ENCODE results near the gene BCL2L11.

Gene BCL2L11

DNA sequence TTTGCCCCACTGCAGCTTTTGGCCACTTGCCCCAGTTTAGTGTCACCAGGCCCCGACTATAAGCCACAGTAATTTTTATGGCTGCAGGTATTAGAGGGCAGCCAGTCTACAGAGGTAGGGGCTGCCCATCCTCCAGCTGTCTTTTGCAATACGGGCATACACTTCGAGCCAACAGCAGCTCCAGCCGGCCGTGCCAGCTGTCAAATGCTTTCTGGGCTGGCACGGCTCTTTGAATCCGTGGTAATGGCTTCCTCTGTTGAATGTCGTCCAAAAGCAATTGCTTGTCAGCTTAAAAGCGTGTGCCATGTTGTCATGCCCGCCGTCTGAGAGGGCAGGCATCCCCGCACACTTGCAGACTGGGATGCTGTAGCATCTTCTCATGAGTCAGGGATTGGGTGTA lies 41.3 kb downstream of the BCL2L11 start:
- no peak for TF ChIP-seq EZH2phosphoT487 (IDR thresholded peaks at IDR 0.05; ENCODE audit: low read depth)
- TF ChIP-seq, protein P1, sequence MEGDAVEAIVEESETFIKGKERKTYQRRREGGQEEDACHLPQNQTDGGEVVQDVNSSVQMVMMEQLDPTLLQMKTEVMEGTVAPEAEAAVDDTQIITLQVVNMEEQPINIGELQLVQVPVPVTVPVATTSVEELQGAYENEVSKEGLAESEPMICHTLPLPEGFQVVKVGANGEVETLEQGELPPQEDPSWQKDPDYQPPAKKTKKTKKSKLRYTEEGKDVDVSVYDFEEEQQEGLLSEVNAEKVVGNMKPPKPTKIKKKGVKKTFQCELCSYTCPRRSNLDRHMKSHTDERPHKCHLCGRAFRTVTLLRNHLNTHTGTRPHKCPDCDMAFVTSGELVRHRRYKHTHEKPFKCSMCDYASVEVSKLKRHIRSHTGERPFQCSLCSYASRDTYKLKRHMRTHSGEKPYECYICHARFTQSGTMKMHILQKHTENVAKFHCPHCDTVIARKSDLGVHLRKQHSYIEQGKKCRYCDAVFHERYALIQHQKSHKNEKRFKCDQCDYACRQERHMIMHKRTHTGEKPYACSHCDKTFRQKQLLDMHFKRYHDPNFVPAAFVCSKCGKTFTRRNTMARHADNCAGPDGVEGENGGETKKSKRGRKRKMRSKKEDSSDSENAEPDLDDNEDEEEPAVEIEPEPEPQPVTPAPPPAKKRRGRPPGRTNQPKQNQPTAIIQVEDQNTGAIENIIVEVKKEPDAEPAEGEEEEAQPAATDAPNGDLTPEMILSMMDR (IDR thresholded peaks at IDR 0.05; ENCODE audit: low read depth, low read length) = no peak
- peaks cover 9% of the 10 kb centered on the region; the same call in 1 of the 2 replicates for H3K79me2 ChIP-seq (ENCODE audit: low read length)
- peaks cover 59% of the 10 kb centered on the region for H4K20me1 ChIP-seq (ENCODE audit: insufficient read depth, low read length)
- no peak overlapping the region for H2AFZ ChIP-seq (ENCODE audit: low read depth, low read length)
- H3K4me3 ChIP-seq (ENCODE audit: low read length) = no peak overlapping the region
- H3K4me1 ChIP-seq (ENCODE audit: low read length) = peaks cover 72% of the 10 kb centered on the region
- no peak overlapping the region for H3K27ac ChIP-seq (ENCODE audit: low read length)
- H3K36me3 ChIP-seq (replicated peaks; ENCODE audit: low read depth, low read length) = peaks cover 59% of the 10 kb centered on the region
- H3K27me3 ChIP-seq (ENCODE audit: low read depth, low read length) = peaks cover 69% of the 10 kb centered on the region
- H3K4me2 ChIP-seq (ENCODE audit: low read length) = peak overlapping the region; percentile 73
- no peaks in the 10 kb centered on the region for H3K9me3 ChIP-seq (ENCODE audit: insufficient read depth, low read length)
- H3K9ac ChIP-seq (ENCODE audit: low read length) = no peak overlapping the region

DNA sequence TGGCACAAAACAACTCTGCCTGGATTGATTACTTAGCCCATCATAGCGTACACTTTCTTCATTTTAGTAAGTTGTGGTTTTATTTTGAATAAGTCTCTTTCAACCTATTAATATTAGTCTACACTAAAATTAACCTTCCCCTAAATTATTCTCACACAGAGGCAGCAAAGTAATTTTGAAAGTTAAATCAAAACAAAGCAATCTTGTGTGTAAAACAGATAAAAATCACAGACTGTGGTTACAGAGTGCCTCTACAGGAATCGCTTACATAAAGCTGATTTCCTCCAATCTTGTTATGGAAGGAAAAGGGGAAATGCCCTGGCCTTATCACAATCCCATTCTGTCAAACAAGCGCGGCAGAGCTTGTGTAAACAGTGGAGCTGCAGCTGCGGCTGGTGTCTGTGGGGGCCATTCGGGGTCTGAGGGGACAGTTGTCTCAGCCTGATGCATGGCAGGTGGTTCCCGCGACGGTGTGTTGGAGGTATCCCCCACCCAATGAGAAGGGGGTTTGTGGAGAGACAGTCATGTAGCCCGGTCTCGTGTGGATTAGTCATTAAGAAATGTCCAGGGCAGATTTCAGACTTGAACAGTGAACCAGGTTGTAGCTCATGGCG lies 42.1 kb downstream of the BCL2L11 start:
- no peak overlapping the region for H3K9ac ChIP-seq (ENCODE audit: low read length)
- peak; percentile 96 for TF ChIP-seq EZH2phosphoT487 (IDR thresholded peaks at IDR 0.05; ENCODE audit: low read depth)
- TF ChIP-seq, protein P1 (IDR thresholded peaks at IDR 0.05; ENCODE audit: low read depth, low read length) = no peak
- peak overlapping the region; percentile 51 for H3K4me3 ChIP-seq (ENCODE audit: low read length)
- H4K20me1 ChIP-seq (ENCODE audit: insufficient read depth, low read length) = peaks cover 58% of the 10 kb centered on the region
- H2AFZ ChIP-seq (ENCODE audit: low read depth, low read length) = no peak overlapping the region
- H3K79me2 ChIP-seq (ENCODE audit: low read length) = peaks cover 9% of the 10 kb centered on the region; the same call in 1 of the 2 replicates
- H3K36me3 ChIP-seq (replicated peaks; ENCODE audit: low read depth, low read length) = peaks cover 59% of the 10 kb centered on the region
- H3K9me3 ChIP-seq (ENCODE audit: insufficient read depth, low read length) = no peaks in the 10 kb centered on the region
- peaks cover 73% of the 10 kb centered on the region for H3K4me1 ChIP-seq (ENCODE audit: low read length)
- H3K27me3 ChIP-seq (ENCODE audit: low read depth, low read length) = peaks cover 78% of the 10 kb centered on the region
- peak overlapping the region; percentile 16; the same call in 1 of the 2 replicates for H3K27ac ChIP-seq (ENCODE audit: low read length)
- H3K4me2 ChIP-seq (ENCODE audit: low read length) = peak overlapping the region; percentile 73

DNA sequence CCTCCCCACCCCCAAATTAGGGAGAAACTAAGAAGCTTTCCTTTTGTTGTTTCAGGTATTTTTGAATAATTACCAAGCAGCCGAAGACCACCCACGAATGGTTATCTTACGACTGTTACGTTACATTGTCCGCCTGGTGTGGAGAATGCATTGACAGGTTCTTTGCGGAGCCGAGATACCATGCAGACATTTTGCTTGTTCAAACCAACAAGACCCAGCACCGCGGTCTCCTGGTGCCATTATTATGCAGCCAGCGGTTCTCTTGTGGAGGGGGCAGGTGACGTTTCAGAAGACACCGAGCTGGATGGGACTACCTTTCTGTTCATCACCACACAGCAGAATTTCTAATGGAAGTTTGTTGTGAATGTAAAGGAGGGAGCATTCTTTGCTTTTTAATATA lies 43.4 kb downstream of the BCL2L11 start:
- Histone ChIP-seq H3K4me1 (ENCODE audit: low read length) (peaks cover 73% of the 10 kb centered on the region), H3K27ac (ENCODE audit: low read length) (no peak overlapping the region), H2AFZ (ENCODE audit: low read depth, low read length) (no peak overlapping the region), H3K79me2 (ENCODE audit: low read length) (0 out of 2 replicates have a peak, but pooled peaks cover 3% of the 10 kb centered on the region), H3K9ac (ENCODE audit: low read length) (no peak overlapping the region), H3K27me3 (ENCODE audit: low read depth, low read length) (peaks cover 74% of the 10 kb centered on the region), H4K20me1 (ENCODE audit: insufficient read depth, low read length) (peaks cover 47% of the 10 kb centered on the region), H3K36me3 (replicated peaks; ENCODE audit: low read depth, low read length) (peaks cover 53% of the 10 kb centered on the region), H3K4me2 (ENCODE audit: low read length) (no peak overlapping the region), H3K4me3 (ENCODE audit: low read length) (no peak overlapping the region), H3K9me3 (ENCODE audit: insufficient read depth, low read length) (no peaks in the 10 kb centered on the region)
- TF ChIP-seq EZH2phosphoT487 (IDR thresholded peaks at IDR 0.05; ENCODE audit: low read depth) = no peak
- TF ChIP-seq, protein P1 (IDR thresholded peaks at IDR 0.05; ENCODE audit: low read depth, low read length) = no peak

DNA sequence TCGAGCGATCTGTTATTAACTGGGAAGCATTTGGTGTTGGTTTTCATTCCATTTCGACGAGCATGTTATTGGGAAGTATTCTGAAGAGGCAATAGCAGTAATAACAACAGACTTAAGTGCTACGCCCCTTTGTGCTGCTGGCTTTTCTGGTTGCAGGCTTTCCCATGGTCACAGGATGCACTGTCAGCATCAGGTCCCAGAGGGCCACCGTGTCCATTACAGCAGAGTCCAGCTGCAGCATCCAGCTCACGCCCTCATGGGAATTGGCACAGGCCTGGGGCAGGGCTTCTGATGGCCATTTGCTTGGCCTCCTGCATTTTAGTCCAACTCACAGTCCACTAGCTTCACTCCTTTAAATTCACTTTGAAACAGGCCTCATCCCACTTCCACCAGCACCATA lies 44.4 kb downstream of the BCL2L11 start:
- Histone ChIP-seq H4K20me1 (ENCODE audit: insufficient read depth, low read length) (peaks cover 38% of the 10 kb centered on the region), H3K4me2 (ENCODE audit: low read length) (no peak overlapping the region), H3K9ac (ENCODE audit: low read length) (no peak overlapping the region), H3K4me3 (ENCODE audit: low read length) (no peak overlapping the region), H3K36me3 (replicated peaks; ENCODE audit: low read depth, low read length) (peaks cover 44% of the 10 kb centered on the region), H2AFZ (ENCODE audit: low read depth, low read length) (no peak overlapping the region), H3K79me2 (ENCODE audit: low read length) (no peaks in the 10 kb centered on the region), H3K27me3 (ENCODE audit: low read depth, low read length) (peaks cover 70% of the 10 kb centered on the region), H3K27ac (ENCODE audit: low read length) (no peak overlapping the region), H3K4me1 (ENCODE audit: low read length) (peaks cover 73% of the 10 kb centered on the region), H3K9me3 (ENCODE audit: insufficient read depth, low read length) (no peaks in the 10 kb centered on the region)
- TF ChIP-seq, protein P1 (IDR thresholded peaks at IDR 0.05; ENCODE audit: low read depth, low read length) = no peak
- no peak for TF ChIP-seq EZH2phosphoT487 (IDR thresholded peaks at IDR 0.05; ENCODE audit: low read depth)
